ENCODE data around the gene TPK1.
A peak's percentile ranks its signal among the peaks of the same experiment; 100 is the strongest.
"Not testable (repeated sequence)": the region's sequence is repeated elsewhere in the genome, so short reads cannot be mapped to it uniquely, and the experiment has no call there.

The TPK1 gene

DNA sequence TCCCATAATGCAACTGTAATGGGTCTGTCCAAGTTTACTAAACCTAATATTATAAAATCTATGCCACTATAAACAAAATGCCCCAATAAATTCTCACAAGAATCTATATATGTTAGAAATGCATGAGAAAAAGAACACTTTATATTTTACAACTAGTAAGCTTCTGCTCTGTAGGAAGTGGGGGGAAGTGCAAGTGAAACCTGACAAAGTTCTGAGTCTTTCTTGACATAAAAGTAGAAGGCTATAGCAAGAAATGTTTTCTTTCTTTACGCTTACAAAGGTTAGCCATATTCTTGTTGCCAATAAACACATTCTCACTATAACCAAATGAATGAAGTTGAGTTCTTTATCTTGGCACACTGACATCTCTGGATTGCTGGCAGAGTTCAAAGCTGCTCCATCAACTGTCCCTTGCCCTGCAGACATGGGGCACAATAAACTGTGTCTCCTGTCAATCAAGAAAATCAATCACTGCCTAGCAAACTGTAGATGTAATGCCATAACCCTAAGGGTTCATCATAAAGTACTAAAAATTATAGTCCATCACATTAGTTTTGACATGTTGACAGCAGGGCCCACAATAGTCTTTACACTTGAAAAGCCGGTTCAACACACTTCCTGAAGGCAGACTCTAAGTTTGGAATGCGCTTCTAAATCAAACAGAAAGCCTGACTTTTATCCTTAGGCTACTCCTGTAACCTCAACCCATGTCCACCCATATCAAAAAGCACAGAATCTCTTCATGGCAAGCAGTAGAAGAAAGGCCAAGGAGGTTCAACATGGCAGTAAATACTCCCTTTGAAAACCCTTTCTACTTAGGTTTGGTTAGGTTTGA is 58.6 kb downstream of the TPK1 start:
- no peak for DNase-seq (ENCODE audit: low spot score)

DNA sequence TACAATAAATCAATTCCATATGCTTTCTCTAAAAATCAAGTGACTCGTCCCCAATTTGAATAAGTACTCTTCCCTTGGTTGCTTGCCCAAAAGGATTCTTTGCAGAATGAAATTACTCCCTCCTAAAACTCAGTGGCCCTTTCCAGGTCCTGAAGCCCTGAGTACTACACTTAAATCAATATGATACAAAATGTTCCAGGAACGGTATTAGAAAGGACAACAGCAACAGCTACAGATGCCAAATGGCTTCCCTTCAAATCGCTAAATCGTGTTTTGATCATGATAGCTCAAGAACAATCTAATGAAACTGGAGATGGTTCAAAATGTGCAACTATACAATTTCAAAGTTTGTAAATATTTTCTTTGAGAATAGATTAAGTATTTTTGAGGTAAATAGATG is 59.4 kb downstream of the TPK1 start:
- no peak for DNase-seq (ENCODE audit: low spot score)

DNA sequence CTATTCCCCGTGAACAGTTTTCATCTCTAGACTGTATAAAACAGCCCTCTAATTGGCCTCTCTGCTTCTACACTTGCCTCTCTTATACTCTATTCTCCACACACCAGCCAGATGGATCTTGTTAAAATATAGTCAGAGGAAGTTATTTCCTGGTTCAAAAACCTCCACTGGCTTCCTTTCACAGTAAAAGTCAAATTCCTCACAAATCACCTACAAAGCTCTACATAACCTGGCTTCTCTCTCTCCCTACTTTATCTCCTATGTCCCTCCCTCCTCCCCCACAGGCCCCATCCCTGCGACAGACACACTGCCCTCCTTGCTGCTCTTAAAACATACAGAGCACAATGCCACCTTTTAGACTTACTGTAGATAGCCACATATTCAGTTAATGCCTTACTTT is 60.1 kb downstream of the TPK1 start:
- DNase-seq (ENCODE audit: low spot score) = no peak

DNA sequence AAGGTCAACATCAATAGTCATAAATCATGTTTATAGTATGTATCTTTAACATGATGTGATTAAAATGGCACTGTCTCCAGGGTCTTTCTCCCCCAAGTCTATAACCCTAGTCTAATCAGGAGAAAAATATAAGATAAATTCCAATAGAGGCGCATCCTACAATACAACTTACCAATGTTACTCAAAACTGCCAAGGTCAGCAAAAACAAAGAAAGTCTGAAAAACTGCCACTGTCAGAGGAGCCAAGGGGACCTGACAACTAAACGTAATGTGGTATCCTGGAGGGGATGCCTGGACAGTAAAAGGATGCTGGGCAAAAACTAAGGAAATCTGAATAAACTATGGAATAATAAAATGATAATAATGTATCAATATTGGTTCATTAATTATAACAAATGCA is 63.9 kb downstream of the TPK1 start:
- DNase-seq (ENCODE audit: low spot score) = no peak

DNA sequence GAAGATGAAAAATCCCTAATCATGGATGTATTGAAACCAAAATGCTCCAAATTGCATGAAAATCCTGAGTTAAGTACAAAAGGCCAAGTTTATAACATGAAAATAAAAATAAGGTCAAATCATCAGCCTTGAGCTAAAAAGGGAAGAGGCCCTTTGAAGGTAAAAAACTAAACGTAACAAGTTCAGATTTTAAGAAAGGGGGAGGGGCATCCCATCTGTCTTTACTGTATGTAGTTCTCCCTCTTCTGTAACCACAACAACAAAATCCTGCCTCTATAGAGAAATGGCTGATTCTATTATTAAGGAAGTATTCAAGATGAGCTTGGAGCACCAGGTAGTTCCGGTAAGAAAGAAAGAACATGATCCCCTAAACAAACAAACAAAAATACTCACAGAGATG is 64.7 kb downstream of the TPK1 start:
- DNase-seq (ENCODE audit: low spot score) = no peak

DNA sequence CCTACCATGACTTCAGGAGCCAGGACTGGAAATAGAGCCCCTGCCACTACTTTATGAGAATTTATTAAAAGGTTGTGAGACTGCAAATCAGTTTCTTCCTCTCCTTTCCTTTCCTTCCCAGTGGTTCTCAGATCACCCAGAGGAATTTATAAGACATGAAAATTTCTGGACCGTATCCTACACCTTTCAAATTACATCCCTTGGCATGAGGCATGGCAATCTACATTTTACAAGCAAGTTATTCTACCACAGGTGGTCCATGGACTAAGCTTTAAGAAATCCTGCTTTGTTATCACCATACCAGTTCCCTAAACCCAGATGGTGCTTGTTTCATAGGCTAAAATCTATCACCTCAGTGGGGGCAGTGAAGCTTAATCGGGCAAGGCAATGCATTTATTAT is 66.5 kb downstream of the TPK1 start:
- DNase-seq (ENCODE audit: low spot score) = no peak

DNA sequence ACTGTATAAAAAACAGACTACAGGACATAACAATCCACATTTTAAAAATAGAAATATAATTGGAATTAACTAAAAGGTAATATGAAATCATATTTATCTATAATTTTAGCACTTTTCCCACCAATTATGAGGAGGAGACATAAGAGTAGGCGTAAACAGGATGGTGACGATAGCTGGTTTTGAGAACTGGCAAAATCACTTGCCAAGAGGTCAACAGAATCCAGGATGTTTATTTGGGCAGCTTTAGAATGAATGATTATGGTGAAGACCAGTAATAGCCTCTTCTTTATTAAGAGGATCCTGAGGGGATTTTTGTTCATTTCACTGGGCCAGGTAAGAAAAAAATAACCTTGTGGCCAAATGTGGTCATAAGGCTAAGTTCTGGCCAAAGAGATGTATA is 67.2 kb downstream of the TPK1 start:
- no peak for DNase-seq (ENCODE audit: low spot score)

DNA sequence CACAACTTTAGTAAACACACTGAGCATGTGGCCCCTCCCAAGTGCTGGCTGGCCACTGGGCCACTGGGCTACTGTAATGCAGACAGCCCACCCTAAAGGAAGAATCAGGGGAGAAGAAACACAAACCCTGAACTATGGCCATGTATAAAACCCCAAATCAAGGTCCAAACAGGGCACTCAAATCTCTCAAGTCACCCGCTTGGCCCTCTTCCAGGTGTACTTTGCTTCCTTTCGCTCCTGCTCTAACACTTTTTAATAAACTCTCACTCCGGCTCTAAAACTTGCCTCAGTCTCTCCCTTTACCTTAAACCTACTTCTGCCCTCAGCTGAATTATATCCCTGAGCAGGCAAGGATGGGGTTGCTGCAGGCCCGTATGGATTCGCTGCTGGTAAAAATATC is 72.6 kb downstream of the TPK1 start:
- DNase-seq (ENCODE audit: low spot score) = no peak

DNA sequence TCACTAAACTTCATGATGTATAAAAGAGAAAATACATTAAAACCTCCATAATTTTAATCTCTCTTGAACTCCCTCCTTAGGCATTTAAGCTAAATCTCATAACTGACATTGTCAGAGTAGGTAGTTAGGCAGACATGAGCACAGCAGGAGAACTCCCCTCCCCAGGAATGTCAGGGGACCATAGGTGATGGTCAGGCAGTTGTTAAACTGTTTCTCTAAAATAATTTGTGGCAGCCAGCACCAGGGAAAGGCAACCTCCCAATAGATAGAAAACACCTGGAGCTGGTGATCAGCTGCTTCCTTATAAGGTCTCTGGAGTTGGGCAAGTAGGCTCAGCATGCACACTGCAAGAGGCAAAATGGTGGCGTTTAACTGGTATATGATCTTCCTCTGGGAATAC is 73.0 kb downstream of the TPK1 start:
- DNase-seq (ENCODE audit: low spot score) = no peak

DNA sequence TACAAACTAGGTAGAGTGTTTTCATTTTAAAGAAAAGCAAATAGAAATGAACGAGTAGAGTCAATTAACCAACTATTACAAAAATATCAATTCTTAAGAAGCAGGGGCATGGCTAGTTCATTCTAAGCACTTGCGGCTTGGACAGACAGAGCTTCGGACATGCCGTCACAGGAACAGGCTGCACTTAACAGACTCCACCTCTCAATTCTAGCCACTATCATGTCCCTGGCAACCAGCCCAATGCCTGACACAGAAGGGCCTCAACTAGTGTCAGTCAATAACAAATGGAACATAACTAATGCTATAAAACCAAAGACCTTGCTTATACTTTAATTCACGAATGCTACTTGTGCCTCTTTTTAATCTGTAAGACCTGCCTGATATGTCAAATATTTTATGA is 74.4 kb downstream of the TPK1 start:
- no peak for DNase-seq (ENCODE audit: low spot score)

DNA sequence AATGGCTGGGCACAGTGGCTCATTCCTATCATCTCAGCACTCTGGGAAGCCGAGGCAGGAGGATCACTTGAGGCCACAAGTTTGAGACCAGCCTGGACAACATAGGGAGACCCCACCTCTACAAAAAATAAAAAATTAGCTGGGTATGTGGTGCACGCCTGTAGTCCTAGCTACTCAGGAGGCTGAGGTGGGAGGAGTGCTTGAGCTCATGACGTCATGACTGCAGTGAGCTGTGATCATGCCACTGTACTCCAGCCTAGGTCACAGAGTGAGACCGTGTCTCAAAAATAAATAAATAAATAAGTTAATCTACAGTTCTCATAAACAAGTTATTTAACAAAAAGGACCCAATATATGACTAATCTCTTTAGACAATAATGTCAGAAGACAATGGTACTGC is 76.2 kb downstream of the TPK1 start:
- DNase-seq (ENCODE audit: low spot score) = no peak

DNA sequence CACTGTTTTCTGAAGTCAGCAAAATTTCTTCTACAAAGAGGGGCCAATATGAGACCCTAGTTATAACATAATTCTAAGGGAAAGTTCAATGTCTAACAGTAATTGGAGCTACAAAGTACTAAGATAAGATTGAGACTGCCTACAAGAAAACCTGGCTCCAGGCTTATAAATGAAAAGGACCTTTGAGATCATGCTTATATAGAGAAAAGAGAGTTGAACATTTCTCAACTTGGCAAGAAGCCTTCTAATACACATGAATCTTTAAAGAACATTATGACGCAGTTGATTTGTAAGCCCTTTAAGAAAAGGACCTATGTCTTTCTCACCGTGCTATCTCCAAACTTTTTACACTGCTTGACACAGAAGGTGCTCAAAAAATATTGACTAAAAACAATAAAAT is 87.9 kb downstream of the TPK1 start:
- DNase-seq (ENCODE audit: low spot score) = no peak

DNA sequence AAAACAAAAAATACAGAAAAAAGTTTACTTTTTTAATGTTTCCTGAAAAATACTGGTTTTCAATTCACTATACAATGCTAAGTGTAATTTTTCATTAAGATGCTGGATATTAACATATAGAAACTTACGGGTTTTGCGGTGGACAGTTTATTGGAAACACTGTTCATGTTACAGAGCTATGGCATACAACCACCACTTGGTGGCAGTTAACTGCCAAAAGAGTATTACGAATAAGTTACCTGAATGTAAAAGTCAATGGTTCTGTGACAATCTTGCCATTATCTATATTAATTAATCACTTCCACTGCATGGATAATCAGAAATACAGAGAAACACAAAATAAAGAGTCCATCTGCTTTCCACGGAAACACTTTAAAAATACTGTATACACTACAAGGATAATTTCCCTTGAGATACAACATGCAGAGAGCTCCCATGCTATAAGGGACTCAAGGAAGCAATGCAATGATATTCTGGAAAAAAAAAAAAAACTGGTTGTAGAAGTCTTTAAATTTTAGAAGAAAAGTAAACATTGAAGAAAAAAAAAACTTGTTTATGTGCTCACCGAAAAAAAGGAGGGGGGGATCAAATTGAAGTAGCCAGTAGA is 97.0 kb downstream of the TPK1 start:
- peak; percentile 9 for DNase-seq (ENCODE audit: low spot score)

DNA sequence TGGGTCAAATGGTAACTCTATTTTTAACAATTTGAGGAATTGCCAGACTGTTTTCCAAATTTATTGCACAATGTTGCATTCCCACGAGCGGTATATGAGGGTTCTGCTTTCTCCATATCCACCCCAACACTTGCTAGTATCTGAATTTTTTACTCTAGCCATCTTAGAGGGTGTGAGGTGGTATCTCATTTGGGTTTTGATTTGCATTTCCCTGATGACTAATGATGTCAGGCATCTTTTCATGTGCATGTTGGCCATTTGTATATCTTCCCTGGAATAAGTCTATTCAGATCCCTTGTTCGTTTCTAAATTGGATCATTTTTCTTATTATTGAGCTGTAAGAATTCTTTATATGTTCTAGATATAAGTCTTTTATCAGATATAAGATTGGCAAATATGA is 97.7 kb downstream of the TPK1 start:
- no peak for DNase-seq (ENCODE audit: low spot score)

DNA sequence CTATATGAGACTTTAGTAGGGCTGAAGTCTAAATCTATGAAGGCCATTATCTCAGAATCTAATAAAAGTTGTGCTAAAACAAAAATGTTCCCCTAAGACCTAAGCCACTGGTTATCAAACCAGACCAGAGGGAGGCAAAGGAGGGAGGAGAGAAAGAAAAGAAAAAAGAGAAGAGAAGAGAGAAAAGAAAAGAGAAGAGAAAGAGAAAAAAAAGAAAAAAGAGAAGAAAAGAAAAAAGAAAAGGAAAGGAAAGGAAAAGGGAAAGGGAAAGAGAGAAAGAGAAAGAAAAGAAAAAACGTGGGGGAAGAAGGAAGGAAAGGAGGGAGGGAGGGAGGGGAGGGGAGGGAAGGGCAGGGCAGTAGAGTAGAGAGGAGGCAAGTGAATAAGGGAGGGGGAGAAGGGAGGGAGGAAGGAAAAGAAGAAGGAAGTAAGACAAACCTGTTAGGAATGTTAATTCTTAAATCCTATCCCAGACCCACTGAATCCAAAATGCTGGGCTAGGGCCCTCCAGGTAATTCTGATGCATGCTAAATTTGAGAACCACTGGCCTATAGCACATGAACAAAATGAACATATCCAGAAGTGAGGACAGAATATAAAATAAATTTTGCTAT is 98.9 kb downstream of the TPK1 start:
- no peak for DNase-seq (ENCODE audit: low spot score)

DNA sequence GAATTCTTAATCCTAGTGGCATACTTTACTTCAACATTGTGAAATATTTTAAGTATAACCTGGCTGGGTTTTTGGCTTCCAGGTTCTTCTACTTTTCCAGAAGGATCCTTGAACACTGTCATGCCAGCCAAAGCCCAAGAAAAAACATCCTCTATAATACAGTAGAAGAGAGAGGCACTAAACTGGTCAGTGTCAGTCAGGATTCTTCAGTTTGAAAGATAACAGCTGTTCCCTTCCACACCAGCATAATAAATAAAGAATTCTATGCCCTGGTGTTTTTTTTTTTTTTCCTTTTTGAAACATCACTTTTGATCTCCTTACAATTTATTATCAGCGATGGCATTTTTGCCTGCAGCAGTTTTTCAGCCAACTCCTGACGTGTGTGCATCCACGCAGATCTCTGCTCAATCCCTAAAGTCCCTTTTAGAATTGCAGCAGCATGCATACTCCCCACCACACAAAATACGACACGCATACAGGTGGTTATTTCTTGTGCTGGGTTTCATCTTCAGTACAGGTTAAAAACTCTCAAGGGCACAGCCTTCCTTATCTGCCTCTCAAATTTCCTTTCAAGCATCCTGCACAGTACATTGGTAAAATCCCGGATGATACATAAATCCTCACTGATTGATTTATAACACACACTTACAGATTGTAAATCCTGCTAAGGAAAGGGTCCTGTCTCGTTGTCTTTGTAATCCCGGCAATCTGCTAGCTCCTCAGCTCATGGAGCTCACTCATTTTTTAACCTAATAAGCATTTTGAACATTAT is 100.2 kb downstream of the TPK1 start:
- no peak for DNase-seq (ENCODE audit: low spot score)

DNA sequence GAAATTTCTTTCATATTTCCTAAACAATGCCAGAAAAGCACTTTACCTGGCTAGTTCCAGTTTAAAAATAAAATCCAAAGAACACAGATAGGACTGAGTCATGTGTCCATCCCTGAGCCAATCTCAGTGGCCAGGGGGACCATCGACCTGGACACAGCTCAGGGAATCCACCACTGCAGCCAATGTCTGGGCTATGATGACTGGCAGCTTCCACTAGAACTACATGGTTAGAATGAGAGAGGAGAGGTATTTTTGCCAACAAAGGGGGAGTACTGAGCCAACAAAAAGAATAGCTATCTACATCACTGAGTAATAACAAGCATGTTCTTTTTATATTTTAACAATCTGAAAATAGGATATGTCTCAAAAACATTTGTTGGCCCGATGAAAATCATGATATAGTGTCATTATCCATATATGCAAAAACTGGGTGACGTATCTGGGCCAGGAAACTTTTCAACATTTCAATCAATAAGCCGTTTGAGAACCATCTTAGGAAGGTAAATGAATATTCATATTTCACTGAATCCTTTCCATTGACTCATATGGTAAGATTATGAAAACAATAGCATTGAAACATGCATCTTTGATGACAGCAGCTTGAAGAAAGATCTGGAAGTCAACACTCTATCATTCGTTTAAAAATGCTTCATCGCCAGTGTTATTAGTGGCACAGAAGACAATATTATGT is 104.0 kb downstream of the TPK1 start:
- DNase-seq (ENCODE audit: low spot score) = no peak

DNA sequence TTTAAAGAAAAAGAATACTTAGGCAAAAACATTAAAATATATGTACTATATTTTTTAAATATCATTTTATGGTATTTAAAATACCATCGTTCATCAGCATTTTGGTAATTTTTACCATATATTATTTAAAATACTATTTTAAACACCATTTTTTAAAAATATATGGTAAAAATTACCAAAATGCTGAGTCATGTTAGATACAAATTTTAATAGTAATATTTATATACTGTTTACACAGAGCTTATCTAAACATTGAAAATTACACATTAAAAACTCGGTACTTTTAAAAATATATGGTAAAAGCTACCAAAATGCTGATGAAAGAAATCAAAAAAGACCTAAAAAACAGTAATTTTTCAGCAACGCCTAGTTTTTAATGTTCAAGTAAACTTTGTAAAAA is 105.6 kb downstream of the TPK1 start:
- DNase-seq (ENCODE audit: low spot score) = no peak

DNA sequence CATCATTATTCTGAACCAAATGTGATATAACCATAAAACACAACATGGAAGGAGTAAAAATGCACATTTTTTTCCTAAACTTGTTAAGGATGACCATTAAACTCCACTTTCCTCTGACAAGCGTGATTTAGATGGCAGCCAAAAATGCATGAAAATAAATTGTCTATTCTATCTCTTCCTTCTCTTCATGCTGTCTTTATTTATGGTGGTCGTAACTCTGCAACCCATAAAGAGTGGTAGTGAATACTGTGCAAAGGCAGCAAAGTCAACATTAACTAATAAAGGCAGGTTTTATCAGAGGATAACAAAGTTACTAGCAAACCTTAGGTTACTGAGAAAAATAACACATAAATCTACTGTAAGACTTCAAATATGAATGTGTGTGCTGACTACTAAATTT is 106.6 kb downstream of the TPK1 start:
- DNase-seq (ENCODE audit: low spot score) = no peak

DNA sequence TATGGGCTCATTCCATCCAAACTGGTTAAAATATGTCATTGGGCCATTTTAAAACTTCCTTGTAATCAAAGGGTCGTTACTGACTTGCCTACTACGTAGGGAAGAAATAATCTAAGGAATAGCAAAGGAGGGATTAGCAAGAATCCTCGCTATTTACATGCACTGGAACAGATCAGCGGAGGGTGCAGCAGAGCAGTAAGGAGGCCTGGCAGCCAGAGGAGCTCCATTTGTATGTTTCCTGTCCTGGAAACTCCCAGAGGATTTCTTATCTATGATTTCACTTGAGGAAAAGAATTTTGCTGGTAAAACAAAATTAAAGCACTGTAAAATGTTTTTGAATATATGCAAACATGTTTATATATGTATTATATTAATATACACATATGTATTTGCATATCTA is 107.3 kb downstream of the TPK1 start:
- DNase-seq (ENCODE audit: low spot score) = no peak

DNA sequence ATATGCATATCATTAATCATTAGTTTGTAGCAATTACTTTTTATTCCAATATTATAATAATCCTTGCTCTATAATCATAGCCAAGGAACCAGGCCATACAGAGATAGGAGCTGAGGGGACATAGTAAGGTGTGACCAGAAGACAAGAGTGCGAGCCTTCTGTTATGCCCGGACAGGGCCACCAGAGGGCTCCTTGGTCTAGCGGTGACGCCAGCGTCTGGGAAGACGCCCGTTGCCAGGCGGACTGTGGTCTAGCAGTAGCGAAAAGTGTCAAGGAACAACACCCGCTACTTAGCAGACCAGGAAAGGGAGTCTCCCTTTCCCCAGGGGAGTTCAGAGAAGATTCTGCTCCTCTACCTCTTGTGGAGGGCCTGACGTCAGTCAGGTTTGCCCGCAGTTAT is 109.0 kb downstream of the TPK1 start:
- DNase-seq (ENCODE audit: low spot score) = not testable (repeated sequence)

DNA sequence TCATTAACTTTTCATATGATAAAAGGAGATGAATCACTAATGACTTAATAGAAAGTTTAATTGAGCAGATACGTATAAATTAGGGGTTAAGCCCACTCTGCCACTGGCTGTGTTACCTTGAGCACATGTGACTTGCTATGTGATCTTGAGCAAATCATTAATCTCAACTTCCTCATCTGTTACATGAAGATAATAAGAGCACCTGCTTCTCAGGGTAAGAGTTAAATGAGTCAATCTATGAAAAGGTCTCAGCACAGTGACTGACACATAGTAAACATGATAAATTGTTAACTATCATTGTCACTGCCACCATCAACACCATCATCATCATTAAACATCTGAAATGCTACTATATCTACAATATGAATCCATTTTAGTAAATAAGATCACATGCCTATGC is 110.8 kb downstream of the TPK1 start:
- DNase-seq (ENCODE audit: low spot score) = no peak

All from cerebellar cortex (tissue), 1 donor.